ENCODE results near the gene ATP8B3.

Gene ATP8B3

DNA sequence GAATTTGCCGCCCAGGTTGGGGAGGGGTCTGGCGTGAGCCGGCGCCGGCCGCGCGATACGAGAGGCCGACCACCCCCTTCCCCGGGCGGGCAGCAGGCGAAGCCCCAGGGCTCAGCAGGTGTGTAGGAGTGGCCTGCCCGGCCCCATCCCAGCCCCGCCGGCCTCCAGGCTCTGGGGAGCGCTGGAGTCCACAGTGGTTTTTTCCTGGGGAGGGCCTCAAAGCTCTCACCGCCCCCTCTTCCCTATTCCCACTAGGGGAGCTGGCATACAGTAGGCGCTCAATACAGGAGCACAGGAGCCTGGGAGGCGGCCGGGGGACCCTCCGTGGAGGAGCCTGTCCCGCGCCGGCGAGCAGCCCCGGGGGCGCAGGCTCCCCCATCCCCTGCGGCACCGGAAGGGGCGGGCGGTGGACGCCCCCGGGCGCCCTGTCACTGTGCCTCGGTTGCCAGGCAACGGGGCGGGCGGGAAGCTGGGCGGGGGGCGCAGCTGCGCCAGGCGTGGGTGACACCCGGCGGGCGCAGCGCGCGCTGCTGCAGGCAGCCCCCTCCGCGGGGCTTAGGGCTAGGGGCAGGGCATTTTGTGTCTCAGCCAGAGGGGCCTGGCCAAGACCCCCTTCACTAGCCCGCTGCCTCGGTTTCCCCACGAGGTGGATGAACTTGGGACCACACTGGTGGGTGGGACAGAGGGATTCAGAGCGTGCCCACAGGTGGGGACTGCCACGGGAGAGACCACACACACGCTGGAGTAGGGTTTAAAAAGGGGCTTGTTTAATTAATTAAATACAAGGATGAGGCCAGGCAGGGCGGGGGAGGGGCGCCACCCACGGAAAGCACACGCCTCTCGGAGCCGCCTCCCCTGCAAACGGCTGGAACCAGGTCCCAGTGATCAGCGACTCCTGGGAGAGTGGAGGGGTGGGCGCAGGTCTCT is 39.8 kb upstream of the ATP8B3 start:
- no peak for FAIRE-seq

DNA sequence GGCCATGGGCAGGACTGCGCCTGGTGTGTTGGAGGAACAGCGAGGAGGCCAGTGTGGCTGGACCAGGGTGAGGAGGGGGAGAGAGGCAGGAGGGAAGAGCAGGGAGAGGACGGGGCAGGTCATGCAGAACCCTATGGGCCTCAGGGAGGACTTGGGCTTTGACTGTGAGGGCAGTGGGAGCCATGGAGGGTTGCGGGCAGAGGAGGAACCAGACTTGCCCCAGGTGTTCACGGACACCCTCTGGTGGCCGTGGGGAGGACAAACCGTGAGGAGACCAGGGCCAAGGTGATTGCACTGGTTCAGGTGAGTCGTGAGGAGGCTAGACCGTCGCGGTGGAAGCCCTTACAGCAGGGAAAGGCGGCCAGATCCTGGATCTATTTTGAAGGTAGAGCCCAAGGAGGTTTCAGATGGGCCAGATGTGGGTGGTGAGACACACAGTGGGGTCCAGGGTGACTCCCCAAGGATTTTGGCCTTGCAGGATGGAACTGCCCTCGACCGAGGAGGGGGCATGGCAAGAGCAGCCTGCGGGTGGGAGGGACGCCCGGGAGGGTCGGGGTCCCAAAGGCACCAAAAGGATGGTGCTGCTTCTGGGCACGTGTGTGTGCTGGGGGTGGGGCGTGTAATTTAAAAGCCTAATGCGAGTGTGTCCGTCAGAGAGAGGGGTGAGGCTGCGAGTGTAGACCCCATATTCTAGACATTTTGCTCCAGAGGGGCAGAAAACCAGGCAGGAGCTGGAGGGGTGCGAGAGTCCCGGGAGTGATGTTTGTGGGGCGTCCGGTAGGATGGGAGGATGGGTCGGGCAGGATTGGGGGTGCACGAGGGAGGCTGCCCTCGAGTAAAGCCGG is 39.0 kb upstream of the ATP8B3 start:
- FAIRE-seq: no peak

DNA sequence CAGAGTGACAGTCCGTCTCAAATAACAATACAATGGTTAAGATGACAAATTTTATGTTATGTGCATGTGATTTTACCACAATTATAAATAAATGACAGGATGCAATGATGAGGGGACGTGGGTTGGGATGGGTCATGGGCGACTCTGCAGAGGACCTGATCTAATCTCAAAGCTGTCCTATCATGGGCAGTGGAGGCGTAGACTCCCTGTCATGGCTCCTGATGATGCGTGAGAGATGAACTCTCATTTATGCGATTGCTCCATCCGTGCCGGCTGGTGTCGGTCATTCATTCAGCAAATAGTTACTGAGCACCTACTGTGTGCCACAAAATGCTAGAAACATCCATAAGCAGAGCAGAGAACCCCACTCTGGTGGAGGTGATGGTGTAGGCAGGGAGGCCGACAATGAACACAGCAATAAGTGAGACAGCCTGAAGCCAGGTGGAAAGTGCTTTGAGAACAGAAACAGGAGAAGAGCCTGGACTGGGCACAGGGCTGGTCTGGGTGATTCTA is 37.9 kb upstream of the ATP8B3 start:
- no peak for FAIRE-seq

DNA sequence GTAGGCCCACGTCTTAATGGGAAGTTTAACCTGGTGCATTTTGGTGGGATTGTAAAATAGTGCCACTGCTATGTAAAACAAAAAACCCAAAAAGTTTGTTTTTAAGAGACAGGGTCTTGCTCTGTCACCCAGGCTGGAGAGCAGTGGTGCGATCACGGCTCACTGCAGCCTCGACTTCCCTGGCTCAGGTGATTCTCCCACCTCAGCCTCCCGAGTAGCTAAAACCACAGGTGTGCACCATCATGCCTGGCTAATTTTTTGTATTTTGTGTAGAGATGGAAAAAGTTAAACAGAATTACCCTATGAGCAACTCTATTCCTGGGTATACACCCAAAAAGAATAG is 37.0 kb upstream of the ATP8B3 start:
- no peak for FAIRE-seq

DNA sequence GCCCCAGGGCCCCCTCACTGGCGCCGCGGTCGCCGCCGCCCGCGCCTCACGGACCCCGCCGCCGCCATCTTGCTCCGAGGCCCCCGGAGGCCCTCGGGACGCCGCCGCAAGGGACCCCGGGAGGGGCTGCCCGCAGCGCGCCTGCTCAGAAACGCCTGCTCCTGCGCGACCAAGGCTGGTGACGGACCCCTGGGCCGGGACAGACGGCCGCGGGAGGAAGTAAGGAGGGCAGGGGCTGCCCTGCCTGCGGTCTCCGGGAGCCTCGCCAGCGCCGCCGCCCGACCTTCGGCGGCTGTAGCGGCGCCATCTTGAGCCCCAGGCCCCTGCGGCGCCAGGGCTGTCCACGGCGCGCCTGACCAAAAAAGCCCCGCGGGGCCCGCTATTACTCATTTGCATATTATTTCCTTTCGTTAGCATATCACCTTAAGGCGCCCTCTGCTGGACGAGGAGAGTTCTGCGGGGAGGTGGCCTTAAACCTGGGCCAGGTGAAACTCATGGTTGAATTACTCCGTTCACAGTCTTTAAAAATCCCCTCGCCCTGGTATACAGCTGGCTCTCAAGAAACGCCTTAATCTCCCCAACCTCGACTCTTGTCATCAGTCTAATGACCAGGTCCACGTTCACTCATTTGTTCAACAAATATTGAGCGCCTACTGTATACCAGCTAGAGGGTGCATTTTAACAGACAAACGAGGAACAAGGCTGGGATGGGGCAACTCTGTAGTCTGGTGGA is 36.5 kb upstream of the ATP8B3 start, which contains the start of gene REXO1:
Gene REXO1, minus strand, starts transcription at position 85 of the 733 bp plus-strand sequence. CDS start 125 bp downstream, outside the sequence.
- FAIRE-seq: no peak

DNA sequence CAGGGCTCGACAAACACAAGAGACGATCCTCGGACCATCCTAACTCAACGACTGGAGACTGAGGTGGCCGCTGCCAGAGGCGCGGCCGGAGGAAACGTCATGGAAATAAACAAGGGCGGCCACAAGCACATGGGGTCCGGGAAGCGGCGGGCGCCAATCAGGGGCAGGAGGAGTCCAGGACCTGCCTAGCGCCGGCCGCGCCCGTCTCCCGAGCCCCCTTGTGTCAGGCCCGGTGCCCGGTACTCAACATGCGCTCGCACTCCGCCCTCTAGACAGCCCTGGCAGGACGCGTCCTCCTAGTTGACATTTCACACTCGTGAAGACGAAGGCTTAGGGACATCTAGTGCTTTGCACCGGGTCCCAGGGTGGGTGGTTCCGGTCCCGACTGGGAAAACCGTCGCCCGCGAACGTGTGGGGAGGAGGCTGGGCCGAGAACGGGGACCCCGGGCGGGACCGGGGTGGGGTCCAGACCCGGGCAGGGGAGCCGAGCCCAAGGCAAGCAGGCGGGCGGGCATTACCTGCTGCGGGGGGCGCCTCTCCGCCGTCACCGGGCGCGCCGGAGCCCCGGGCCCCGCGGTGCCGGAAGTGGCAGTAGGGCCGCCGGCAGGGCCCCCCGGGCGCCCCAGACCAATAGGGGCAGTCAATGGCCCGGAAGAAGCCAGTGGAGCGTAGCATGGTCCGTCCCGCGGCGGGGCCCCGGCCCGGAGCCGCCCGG is 35.8 kb upstream of the ATP8B3 start:
- FAIRE-seq: no peak

DNA sequence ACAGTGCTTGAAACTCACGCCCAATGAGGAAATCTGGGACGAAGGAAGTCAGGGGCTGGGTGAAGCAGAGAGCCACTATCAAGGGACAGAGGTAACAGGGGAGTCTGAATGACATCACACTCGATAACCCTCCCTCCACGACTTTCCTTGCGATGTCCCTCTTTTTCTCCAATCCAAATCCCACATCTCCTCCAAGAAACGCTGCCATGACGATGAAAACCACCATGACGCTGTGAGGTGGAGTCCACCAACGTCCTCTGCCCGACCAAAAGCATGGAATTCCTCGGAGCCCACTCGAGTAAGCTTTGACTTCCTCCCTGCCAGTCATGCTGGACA is 35.2 kb upstream of the ATP8B3 start:
- FAIRE-seq: no peak

DNA sequence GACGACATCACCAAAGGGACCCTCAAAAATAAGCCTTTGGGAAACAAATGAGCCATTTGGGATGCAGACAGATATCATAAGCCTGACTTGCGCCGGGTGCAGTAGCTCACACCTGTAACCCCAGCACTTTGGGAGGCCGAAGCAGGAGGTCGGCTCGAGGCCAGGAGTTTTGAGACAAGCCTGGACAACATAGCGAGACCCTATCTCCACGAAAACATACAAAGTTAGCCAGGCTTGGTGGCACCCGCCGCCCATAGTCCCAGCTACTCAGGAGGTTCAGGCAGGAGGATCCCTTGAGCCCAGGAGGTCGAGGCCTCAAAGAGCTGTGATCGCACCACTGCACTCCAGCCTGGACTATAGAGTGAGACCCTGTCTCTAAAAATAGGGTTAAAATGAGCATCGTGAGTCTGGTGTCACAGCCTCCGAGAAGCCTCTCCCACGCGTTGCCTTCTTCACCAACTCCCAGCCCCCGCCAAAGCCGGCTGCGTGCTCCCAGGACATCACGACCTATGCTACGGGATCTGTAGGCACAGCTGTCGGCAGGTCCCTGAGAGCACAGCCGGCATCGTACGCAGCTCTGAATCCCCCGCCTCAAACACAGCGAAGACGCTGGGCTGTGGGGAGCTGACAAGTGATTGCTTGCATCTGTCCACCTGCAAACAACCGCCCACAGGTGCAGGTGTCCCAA is 34.6 kb upstream of the ATP8B3 start:
- no peak for FAIRE-seq

DNA sequence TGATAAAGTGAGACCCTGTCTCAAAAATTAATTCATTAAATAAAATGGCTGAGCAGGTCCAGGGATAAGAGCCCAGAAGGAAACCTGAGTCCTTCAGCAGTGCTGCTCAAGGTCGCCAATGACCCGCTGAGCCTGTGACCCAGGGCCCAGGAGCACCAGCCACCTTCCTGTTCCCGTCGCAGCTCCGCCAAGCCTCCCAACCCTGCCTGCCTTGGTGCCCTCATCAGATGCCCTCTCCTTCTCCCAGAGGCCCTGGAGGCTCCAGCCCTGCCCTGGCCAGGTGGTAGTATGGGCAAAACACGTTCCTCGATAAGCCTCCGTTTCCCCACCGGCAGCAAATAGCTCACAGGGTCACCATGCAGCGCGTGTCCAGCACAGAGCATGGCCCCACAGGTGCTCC is 33.6 kb upstream of the ATP8B3 start:
- FAIRE-seq: no peak

DNA sequence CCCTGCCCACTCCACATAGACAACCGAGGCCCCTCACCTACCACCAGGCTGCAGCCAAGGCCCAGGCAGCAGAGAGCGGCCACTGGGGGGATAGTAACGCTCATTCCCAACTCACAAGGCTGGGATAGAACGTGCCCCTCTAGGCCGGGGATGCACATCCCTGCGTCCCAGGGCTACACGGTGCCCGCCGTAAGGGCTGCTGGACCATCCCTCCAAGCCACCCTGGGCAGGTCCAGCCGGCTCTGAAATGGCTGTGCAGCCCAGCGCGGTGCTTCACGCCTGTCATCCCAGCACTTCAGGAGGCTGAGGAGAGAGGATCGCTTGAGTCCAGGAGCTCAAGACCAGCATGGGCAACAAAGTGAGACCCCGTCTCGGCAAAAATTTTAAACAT is 33.0 kb upstream of the ATP8B3 start:
- FAIRE-seq: no peak

DNA sequence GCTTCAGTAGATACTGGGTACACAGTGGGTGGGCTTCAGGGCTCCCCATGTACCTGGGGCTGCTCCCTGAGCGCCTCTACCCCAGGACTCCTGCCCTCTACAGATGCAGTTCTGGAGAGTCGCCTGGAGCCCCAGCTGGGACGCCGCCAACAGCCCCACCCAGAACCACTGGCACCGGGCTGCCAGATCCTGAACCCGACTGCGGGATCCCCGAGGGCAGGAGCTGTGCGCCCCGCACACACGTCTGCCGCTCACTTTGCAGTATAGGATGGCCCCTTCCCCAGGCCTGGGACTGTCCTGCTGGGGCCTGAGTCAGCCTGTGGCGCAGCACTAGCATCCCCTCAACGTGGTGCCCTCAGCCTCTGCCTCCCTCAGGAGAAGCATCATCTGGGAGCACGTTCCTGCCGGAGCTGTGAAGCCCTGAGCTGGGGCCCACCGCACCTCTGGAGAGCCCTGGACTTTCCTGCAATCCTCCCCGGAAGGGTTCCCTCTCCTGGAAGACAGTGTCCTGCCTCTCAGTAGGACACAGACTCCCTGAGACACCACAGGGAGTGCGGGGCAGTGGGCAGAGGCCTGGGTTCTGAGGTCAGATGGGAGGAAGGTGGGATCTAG is 32.5 kb upstream of the ATP8B3 start:
- FAIRE-seq: no peak

DNA sequence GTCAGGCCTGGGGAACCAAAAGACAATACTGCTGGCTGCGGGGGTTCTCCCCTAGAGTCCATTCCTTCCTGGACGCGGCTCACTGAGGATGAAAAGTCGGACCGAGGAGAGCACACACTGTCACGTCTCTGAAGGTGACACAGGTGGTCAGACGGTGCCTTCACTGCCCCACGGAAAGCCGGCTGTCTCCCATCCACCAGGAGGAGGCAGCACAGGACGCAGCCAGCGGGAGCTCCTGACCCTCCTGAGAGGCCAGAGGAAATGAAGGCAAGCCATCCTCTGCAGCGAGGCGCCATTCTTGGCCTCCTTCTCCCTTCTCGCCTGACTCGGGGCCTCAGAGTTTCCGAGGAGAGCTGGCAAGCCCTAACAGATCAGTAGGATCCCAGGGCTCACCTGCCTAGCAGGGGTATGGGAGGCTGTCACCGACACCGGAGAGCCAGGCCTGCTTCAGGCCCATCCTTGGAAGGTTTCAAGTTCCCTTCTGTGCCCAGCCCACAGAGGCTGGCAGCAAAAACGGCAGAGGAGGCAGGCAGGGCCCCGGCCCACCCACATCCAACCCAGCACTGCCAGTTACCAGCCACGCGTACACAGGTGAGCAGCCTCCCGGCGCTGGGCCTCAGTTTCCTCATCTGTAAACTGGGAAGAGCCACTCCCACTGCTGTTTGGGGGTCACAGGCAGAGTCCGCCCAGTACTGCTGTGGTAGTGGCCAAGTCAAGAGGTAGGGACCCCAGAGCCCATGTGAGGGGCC is 31.7 kb upstream of the ATP8B3 start:
- no peak for FAIRE-seq

DNA sequence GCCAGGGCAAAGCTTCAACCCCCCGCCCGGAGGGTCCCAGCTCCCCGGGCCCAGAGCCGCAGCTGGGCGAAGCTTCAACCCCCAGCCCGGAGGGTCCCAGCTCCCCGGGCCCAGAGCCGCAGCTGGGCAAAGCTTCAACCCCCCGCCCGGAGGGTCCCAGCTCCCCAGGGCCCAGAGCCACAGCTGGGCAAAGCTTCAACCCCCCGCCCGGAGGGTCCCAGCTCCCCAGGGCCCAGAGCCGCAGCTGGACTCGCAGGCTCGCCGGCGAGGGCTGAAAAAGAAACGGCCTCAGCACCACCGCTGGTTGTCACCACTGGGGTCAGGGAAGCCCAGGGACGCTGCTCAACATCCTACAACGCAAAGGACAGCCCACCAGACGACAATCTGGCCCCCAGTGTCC is 31.0 kb upstream of the ATP8B3 start:
- FAIRE-seq: no peak

DNA sequence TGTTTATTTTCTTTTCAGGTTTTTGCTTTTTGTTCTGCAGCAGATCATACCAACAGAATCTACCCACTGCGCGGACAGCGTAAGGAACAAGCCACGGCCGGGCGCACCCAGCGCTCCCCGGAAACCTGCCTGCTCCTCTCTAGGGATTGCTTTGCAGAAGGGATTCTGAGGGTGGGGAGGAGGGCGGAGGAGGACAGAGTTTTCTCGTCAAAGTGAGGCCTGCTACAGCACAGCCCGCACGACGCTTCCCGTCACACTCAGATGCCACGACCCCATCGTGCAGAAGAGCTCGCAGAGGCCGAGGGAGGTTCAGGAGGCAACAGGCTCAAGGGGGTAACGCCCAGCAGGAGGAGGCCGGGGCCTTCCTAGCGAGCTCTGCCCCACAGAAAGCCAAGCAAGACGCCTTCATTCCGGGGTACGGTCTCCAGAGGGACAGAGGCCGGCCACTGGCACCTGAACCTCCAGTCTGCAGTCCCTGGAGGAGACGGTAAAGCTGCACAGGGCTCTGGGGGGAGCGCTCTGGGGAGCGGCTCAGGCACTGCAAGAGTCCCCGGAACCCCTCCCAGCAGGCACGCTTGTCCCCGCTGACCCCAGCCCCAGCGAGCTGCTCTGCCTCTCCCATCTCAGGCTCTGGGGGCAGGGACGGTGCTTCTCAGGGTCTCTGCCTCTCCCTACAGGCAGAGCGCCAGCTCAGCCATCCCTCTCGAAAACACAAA is 29.3 kb upstream of the ATP8B3 start:
- no peak for FAIRE-seq

DNA sequence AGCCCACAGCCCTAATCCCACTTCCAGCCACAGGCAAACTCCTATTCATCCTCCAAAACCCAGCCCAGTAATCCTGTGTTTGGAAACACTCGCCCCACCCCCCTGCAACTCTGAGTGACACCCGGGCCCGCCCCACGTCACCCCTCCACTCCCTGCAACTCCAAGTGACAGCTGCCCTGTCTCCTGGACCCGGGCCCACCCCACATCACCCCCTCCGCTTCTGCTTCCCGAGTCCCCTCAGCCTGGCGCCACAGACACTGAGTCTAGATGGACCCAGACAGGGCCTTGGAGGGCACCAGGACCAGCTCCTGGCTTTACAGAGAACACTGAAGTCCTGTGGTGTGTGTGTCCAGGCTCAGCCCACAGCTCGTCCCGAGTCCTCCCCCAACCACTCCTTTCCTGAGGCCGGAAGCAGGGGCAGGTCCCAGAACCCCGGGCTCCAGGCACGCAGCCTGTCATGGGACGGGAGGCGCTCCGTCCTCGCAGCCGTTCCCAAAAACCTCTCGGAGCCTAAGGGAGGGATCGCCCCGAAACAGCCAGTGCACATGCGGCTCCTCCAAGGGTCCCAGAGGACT is 28.6 kb upstream of the ATP8B3 start:
- FAIRE-seq: no peak

DNA sequence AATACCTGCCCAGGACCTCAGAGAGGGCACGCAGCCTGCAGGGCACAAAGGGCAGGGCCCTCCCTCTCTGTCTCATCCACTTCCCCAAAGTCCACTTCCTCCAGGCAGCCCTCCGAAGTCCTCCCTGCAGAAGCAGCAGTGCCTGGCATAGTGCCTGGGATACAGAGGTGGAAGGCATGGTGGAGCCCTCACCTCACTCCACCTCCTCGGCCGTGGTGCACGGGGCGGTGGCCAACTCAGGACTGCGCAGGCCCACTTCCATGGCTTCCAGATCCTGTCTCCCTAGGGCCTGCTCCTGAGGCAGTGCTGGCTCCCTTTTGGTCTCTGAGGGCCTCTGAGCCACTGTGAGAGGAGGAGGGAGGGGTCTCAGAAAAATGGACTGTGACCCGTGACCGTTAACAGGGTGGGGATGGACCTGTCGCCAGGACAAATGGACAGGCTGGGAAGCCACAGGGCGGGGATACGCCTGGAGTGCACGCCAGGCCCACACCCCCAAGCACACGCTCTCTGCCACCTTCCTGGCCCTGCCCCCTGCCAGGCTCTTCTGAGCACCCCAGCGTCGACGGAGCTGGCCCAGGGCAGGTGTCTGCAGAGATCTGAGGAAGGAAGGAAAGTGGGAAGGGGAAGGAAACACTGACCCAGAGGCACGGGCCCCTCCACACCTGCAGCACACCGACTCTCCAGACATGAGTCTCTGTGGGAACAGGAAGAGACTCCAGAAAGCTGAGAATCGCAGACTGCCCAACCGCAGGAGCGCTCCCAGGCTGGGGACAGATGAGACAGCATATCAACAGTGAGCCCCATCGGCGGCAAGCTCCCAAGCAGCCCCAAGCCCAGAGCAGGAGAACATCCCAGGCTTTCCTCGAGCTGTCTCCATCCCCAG is 27.8 kb upstream of the ATP8B3 start:
- FAIRE-seq: no peak

DNA sequence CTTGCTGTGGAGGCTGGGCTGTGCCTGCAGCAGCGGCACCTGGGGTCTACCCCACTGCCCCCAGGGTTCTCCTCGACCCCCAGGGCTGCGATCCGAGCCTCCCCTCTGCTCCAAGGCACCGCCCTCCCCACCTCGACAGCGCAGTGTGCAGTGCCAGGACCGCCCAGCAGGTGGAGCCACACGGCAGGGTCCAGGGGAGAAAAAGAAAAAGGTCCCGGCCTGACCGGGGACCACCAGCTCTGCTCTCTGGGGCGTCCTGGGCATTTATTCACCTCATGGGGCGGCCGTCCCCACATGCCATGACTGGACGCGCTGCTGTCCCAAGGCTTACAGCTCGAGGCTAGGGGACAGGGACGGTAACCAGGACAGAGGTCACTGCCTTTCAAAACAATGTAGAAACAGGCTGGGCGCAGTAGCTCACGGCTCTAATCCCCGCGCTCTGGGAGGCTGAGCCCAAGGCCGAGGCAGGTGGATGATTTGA is 25.6 kb upstream of the ATP8B3 start:
- no peak for FAIRE-seq

DNA sequence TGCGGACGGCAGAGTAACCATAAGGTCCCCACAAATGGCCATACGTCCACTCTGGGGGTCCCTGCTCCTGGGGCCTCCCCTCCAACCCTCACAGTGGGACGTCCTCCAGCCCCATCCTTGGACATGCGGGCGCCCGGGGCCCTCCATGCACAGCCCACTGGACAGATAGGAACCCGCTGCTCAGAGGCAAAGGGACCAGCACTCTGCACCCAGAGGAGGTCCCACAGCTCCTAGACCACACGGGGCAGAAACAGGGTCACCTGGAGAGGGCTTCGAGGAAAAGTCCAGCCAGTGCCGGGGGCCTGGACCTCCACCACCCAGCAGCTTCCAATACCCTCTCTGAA is 25.1 kb upstream of the ATP8B3 start:
- FAIRE-seq: no peak
